ENCODE results near the gene HAL.

HAL gene

DNA sequence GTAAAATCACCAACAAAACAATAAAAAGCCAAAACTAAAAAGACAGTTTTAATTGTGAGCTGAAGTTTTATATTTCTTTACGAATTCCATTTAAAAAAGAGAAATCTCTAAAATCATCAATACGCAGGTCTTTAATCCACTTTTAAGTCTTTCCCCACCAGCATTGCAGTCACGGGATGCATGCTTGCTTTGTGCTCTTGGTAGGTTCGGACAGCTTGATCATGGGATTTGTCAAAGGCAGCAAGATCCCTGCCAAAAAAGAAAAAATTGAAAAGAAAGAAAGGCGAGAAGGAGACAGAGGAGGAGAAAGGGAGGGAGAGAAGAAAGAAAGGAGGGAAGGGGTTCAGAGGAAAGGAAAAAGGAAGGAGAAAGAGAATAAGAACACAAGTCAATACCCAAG is 4.7 kb upstream of the HAL start:
- no peak for TF ChIP-seq CTCF (IDR thresholded peaks at IDR 0.05; ENCODE audit: insufficient read depth, low read length, poor library complexity, severe bottlenecking)
- Histone ChIP-seq H3K36me3 (ENCODE audit: control insufficient read depth, insufficient read depth, low read length) (peaks cover 3% of the 10 kb centered on the region), H3K4me3 (replicated peaks; ENCODE audit: low read depth, low read length) (no peak overlapping the region), H3K27me3 (replicated peaks; ENCODE audit: control insufficient read depth, insufficient read depth, low read length) (no peaks in the 10 kb centered on the region; the same call in 1 of the 2 replicates)
- no peak for DNase-seq (ENCODE audit: extremely low read depth, insufficient read length)

DNA sequence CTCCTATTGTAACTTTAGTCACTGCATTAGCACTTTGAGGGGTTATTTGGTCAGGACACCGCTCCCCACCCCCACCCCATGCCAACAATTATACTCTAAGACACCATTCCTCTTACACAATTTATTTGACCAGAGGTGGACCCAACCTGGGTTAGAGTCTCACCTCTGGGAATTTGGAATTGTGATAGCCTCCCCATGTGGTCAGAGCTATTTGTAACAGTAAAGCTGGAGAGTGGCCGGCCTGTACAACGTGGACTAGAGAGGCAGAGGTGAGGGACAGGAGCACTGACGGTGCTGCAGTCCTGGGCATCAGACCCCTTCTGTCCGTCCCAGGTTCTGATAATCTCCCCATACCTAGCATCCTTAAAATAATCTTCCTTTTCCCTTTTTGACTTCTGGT is 3.3 kb upstream of the HAL start:
- no peak for DNase-seq (ENCODE audit: extremely low read depth, insufficient read length)
- Histone ChIP-seq H3K36me3 (ENCODE audit: control insufficient read depth, insufficient read depth, low read length) (peaks cover 1% of the 10 kb centered on the region), H3K4me3 (replicated peaks; ENCODE audit: low read depth, low read length) (no peak overlapping the region), H3K27me3 (replicated peaks; ENCODE audit: control insufficient read depth, insufficient read depth, low read length) (no peaks in the 10 kb centered on the region; the same call in 1 of the 2 replicates)
- TF ChIP-seq CTCF (IDR thresholded peaks at IDR 0.05; ENCODE audit: insufficient read depth, low read length, poor library complexity, severe bottlenecking), result no peak

DNA sequence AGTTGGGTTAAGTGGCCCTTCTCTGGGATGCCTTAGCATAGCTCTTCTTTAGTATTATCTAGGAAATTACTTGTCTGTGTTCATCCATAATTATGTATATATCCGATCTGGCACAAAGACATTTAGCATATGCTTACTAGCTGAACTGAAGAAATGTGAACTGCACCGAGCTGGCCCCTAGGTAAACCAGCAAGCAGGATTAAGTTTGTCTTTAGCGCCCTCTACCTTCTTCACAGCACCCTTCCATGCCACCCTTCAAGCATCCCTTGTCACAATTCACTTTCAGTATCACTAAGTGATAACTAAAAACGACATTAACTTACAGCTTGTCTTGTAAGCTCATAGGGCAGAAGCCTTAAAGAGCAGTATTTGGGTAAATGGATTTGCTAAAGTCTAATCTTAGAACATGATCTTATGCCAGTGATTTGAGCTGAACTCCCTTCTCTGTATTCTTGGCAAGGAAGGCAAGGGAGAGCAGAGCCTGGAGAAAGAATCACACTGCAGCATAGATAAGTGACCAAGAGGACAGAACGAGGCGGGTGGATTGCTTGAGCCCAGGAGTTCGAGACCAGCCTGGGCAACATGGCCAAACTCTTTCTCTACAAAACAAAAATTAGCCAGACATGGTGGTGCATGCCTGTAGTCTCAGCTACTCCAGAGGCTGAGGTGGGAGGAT is 2.6 kb upstream of the HAL start:
- no peaks in the 10 kb centered on the region for H3K36me3 ChIP-seq (ENCODE audit: control insufficient read depth, insufficient read depth, low read length)
- peak; percentile 16 for DNase-seq (ENCODE audit: extremely low read depth, insufficient read length)
- no peaks in the 10 kb centered on the region; the same call in 1 of the 2 replicates for H3K27me3 ChIP-seq (replicated peaks; ENCODE audit: control insufficient read depth, insufficient read depth, low read length)
- H3K4me3 ChIP-seq (replicated peaks; ENCODE audit: low read depth, low read length), result no peak overlapping the region
- TF ChIP-seq CTCF (IDR thresholded peaks at IDR 0.05; ENCODE audit: insufficient read depth, low read length, poor library complexity, severe bottlenecking), result peak; percentile 73

DNA sequence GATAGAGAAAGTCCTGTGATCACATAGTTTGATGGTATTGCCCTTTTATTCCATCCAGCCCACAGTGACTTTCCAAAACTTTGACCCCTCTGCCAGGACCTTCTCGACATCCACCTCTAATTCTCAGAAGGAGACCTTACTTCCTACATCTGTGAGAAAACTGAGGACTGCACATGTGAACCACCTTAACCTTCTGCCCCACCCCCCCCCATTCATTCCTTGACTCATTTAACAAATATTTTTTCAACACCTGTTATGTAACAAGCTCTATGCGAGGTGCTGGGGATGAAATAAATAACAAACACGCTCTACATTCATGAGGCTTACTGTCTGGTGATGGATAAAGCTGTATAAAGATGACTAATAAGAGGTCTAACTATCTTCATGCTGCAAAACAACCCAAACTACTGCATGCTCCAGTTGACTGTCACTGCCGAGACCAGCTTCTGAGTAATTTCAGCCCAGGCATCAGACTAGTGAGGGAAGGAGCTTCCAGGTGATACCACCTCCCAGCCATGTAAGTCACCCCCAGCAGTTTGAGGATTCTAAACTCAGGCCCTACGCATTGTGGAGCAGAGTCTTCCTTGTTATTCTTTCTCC is 1.9 kb upstream of the HAL start:
- Histone ChIP-seq H3K36me3 (ENCODE audit: control insufficient read depth, insufficient read depth, low read length) (no peaks in the 10 kb centered on the region), H3K4me3 (replicated peaks; ENCODE audit: low read depth, low read length) (no peak overlapping the region), H3K27me3 (replicated peaks; ENCODE audit: control insufficient read depth, insufficient read depth, low read length) (no peaks in the 10 kb centered on the region; the same call in 1 of the 2 replicates)
- TF ChIP-seq CTCF (IDR thresholded peaks at IDR 0.05; ENCODE audit: insufficient read depth, low read length, poor library complexity, severe bottlenecking), result no peak
- DNase-seq (ENCODE audit: extremely low read depth, insufficient read length), result no peak

DNA sequence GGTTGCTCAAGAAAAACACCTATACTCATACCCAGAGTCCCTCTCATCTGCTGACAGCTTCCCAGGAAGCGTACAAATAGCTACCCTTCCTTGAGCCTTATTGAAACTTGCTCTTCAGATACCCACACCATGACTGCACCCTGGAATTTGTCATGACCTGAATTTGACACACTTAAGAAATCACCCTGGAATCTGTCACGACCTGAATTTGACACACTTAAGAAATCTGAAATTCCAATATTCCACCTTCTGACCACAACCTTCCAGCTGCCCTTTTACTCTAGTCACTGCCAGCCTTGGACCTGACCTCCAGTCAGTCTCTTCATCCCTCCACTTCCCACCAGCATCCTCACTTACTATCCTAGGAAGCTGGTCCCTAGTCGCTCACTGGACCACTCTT is 1.1 kb upstream of the HAL start:
- Histone ChIP-seq H3K4me3 (replicated peaks; ENCODE audit: low read depth, low read length) (no peak overlapping the region), H3K27me3 (replicated peaks; ENCODE audit: control insufficient read depth, insufficient read depth, low read length) (no peaks in the 10 kb centered on the region; the same call in none of the 2 replicates), H3K36me3 (ENCODE audit: control insufficient read depth, insufficient read depth, low read length) (no peaks in the 10 kb centered on the region)
- TF ChIP-seq CTCF (IDR thresholded peaks at IDR 0.05; ENCODE audit: insufficient read depth, low read length, poor library complexity, severe bottlenecking), result no peak
- no peak for DNase-seq (ENCODE audit: extremely low read depth, insufficient read length)
